Renal cortex interstitium (tissue), 11 donors: ENCODE measurements around the gene HAGHL. TPM values are rescaled to one million over a fixed set of nuclear protein-coding genes. Genes with fewer than 3 reads are reported as not detected.
A peak's percentile ranks its signal among the peaks of the same experiment; 100 is the strongest.

Experiments
- DNase-seq, 11 donors: peaks; one replicate each; pipeline ENCODE4 v3.0.0-alpha.2; 2013; ENCODE audit warnings: low read depth in 9 of 11, low spot score in 4 of 11; ENCODE audit errors: extremely low read depth in 1 of 11
- polyA plus RNA-seq, 3 donors: library from polyadenylated mRNA; unstranded; fragments of 120-200 nt; gene quantifications; one replicate each; pipeline ENCODE4 v1.2.1, GENCODE V29; 2013; ENCODE audit not compliant: insufficient read length in 3 of 3

HAGHL gene
- polyA plus RNA-seq, 3 donors: 3.8 to 12.1 (median 5.1) TPM

DNA sequence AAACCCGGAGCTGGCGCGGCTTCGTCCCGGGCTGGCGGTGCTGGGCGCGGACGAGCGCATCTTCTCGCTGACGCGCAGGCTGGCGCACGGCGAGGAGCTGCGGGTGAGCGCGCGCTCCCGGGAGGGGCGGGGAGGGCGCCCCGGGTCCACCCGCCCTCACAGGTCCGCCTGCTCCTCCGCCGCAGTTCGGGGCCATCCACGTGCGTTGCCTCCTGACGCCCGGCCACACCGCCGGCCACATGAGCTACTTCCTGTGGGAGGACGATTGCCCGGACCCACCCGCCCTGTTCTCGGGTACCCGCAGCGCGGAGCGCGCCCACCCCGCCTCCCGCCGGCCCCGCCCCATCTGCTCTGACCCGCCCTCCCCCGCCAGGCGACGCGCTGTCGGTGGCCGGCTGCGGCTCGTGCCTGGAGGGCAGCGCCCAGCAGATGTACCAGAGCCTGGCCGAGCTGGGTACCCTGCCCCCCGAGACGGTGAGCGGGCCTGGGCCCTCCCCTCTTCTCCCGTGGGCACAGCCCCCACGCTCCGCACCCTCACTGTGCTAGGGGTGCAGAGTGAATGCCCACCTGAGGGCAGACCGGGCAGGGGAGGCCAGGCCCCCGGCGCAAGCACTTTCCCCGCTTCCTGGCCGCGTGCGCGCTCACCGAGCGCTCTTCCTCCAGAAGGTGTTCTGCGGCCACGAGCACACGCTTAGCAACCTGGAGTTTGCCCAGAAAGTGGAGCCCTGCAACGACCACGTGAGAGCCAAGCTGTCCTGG is 1.4 kb downstream of the HAGHL start:
- DNase-seq: no peak

GRCh38 chr16:728890-729744 is 2.2 kb downstream of the HAGHL start:
- no peak for DNase-seq

- no peak for DNase-seq
Observed at GRCh38 chr16:729768-730665, 3.1 kb downstream of the HAGHL start.

GRCh38 chr16:730666-731509 is 4.0 kb downstream of the HAGHL start:
- DNase-seq: no peak

- DNase-seq: no peak
Observed at GRCh38 chr16:732332-732731, 5.4 kb downstream of the HAGHL start.

DNA sequence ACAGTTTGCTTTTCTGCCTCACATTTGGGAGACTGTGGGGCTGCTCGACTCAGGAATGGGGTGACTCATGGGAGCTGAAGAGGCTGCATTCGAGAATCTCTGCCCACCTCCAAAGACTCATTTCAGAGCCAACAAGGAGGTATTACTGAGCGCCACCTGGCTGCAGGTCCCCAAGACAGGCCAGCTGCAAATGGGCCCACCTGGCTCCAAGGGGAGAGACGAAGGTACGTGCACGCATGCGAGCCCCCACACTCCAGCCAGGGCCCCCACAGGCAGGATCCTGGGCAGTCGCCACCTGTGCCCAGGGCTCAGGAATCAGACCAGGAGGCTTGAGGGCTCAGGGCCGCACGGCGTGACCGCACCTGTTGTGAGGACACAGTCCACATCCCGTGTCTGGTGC is 6.0 kb downstream of the HAGHL start:
- no peak for DNase-seq

- no peak for DNase-seq
Observed at GRCh38 chr16:733382-734207, 6.7 kb downstream of the HAGHL start.

DNA sequence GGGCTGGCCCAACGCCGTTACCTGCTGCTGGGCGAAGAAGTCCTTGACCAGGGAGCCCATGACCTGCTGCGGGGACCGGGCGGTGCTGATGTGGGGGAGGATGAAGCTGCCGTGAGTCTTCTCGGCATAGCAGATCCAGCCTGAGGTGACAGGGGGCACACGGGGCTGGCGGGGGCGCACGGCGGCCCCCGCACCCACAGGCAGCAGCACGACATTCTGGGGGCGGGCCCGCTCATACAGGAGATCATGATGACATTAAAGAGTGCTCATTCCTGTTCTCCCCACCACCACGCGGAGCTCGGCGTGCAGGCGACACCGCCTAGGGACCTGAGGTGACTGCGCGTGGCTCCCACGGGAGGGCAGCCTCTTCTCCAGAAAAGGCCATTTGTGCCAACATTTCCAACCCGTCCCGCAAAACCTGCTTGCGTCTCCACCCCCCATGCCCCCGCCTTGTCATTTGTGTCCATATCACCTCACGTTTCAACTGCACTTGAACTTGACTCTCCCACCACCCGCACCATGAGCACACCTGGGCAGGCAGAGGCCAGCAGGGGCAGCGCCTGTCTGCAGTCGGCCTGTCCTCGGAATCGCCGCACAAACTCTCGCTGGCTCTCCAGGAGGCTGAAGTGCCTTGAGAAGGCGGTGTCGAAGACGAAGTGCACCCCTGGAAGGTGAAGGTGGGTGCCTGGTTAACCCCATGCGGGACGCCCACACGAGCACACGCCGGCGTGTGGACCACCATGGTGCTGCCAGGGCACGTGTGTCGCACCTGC is 7.5 kb downstream of the HAGHL start:
- DNase-seq: no peak

DNA sequence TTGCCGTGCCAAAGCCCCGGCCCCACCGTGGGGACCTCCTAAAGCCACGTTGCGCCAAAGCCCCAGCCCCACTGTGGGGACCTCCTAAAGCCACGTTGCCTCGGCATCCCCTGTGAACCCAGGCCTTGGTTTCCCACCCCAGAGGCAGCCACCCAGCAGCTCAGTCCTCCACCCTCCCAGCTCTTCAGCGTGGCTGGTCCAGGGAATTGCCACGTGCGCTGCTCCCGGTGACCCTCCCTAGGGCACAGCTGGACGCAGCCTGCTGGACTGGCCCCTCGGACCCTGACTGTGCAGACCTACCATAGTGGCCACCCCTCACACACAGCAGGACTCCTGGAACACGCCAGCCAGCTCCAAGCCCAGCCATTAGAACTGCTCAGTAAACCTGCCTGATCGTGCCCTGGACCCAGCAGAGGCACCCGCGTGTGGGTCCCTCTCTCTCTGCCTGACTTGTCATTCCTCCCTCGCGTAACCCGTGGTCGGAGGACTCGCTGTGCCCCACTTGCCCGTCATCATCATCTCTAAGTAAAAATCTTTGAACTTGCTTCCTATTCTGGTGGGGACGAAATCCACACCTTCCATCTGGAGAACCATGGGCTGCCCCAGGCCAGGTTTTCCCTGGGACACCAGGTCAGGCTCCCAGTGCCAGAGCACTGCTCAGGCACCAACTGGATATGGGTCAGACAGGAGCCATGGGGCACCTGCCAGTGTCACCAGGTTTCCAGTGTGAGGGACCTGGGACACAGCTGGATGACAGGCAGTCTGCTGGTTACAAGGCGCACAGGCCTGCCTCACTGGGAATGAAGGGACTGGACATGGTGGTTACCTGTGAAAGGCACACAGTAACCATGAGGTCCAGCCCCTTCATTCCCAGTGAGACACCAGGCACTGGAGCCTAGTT is 8.3 kb downstream of the HAGHL start:
- no peak for DNase-seq

DNA sequence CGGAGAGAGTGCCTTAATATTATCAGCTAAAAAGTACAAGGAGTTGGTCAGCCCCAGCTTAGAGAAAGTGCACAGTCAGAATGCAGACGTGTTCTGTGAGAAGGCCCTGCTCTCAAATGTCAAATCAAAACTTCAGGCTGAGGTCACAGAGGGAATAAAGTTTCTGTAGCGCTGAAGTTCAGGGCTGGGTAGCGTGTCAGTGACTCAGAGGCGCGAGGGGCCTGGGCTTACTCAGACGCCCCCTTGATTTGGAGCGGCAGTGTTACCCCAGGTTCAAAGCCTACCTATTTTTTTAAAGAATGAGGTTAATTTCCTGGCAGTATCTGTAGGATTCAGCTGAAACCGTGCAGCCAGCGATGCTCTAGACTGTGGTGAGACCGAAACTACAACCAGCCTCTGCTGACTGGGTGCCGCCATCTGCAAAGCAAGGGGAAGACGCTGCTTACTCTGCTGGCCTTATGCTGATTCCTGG is 9.1 kb downstream of the HAGHL start:
- DNase-seq: no peak

DNA sequence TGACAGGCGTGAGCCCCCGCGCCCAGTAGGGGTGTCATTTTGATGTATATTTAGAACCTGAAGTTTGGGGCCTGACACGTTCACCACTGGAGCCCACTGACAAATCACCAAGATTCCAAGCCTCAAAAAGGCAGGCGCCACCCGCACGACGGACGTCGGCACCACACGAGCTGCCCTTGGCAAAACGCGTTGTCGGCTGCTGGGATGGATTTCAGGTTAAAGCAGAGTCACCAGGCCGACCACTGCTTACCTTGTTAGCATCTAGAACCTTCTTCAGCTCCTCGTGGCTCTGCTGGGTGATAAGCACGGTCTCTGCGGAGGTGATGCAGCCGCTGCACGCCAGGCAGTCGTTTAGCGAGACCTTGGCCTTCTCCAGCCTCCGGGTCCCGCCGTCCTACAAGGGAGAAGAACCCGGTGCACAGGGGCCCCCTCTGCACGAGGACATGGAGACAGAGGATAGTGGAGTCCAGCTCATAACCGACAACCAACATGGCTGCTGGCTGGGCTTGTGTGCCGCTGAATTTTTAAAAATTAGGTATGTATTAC is 10.1 kb downstream of the HAGHL start:
- DNase-seq: no peak

GRCh38 chr16:739560-740458 is 12.9 kb downstream of the HAGHL start:
- no peak for DNase-seq

DNA sequence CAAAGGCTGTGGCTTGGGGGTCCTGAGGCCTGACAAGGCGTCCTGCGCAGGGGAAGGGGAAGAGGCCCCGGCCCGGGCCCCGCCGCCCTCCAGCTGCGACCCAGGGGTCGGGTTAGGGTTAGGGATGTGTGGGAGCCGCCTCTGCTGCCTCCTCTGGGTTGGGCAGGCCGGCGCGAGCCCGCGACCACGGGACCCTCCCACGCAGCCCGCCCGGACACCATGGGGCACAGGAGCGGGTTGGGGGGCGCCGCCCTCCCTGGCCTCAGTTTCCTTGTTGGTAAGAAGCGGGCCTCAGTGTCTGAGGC is 13.5 kb downstream of the HAGHL start:
- no peak for DNase-seq

- DNase-seq: peak; percentile 58 to 88 (median 82)
Observed at GRCh38 chr16:740764-741505, 14.0 kb downstream of the HAGHL start, which contains the start of gene CIAO3. CIAO3 (minus strand) TSS chr16:740997; CDS start chr16:740985, 12 bp downstream.
